ENCODE data around the gene GPA33. TPM values are rescaled to one million over a fixed set of nuclear protein-coding genes. Genes with fewer than 3 reads are reported as not detected.

The GPA33 gene
- polyA plus RNA-seq, 6 donors from 2014 or later = 3.4 to 14.6 (median 5.7) TPM

- peak overlapping the region in 1 of 6 donors; percentile 3 for H3K27ac Mint-ChIP-seq
- peaks cover 31 to 42% (median 39%) of the 10 kb centered on the region in 3 donors for H3K27me3 Mint-ChIP-seq
- H3K4me3 Mint-ChIP-seq = no peak overlapping the region
- no peaks in the 10 kb centered on the region for H3K36me3 Mint-ChIP-seq
- DNase-seq = no peak
- no peaks in the 10 kb centered on the region for H3K9me3 Mint-ChIP-seq
- H3K4me1 Mint-ChIP-seq = peaks cover 0 to 7% (median 4%) of the 10 kb centered on the region in 3 donors
- no peak for ATAC-seq (ENCODE audit: low read depth in 2 of 2)
Measured at GRCh38 chr1:167012570-167012969, 77.6 kb downstream of the GPA33 start.

GRCh38 chr1:167011560-167012191 is 78.5 kb downstream of the GPA33 start:
- DNase-seq (no peak), ATAC-seq (ENCODE audit: low read depth in 2 of 2) (no peak)
- peaks cover 0 to 7% (median 4%) of the 10 kb centered on the region in 3 donors for H3K4me1 Mint-ChIP-seq
- H3K9me3 Mint-ChIP-seq = no peaks in the 10 kb centered on the region
- no peak overlapping the region for H3K4me3 Mint-ChIP-seq
- H3K36me3 Mint-ChIP-seq = no peaks in the 10 kb centered on the region
- peaks cover 31 to 41% (median 39%) of the 10 kb centered on the region in 3 donors for H3K27me3 Mint-ChIP-seq
- H3K27ac Mint-ChIP-seq = no peak overlapping the region

GRCh38 chr1:167003711-167004110 is 86.5 kb downstream of the GPA33 start:
- no peaks in the 10 kb centered on the region for H3K36me3 Mint-ChIP-seq
- H3K27me3 Mint-ChIP-seq = peaks cover 16 to 19% (median 17%) of the 10 kb centered on the region in 3 donors
- H3K27ac Mint-ChIP-seq = no peak overlapping the region
- no peaks in the 10 kb centered on the region for H3K4me1 Mint-ChIP-seq
- H3K9me3 Mint-ChIP-seq = peaks cover 0 to 23% (median 9%) of the 10 kb centered on the region in 7 donors
- no peak overlapping the region for H3K4me3 Mint-ChIP-seq
- no peak for DNase-seq
- ATAC-seq (ENCODE audit: low read depth in 2 of 2) = no peak

Other genes starting within 250 kb of the GPA33 start
- gene TADA1, start 214.1 kb downstream of the GPA33 start, polyA plus RNA-seq (ENCODE audit: low read depth in 6 of 6) = 10 to 100 TPM; 10.1 to 25.8 (median 14.3) TPM
- under 1 TPM in 1 of 6 donors, not detected in 5; 0.33 TPM for gene ILDR2, start 114.8 kb downstream of the GPA33 start, polyA plus RNA-seq (ENCODE audit: low read depth in 6 of 6)
- not detected for gene MAEL, start 101.1 kb downstream of the GPA33 start, polyA plus RNA-seq (ENCODE audit: low read depth in 6 of 6)
- gene STYXL2, start 3.7 kb upstream of the GPA33 start, polyA plus RNA-seq (ENCODE audit: low read depth in 6 of 6) = not detected
- 10 to 100 TPM; 12.2 to 23.6 (median 20.0) TPM for gene POU2F1, start 130.5 kb upstream of the GPA33 start, polyA plus RNA-seq (ENCODE audit: low read depth in 6 of 6)

Data from naive B cell (primary cell).